Measurements from ENCODE around the gene KIF6. TPM values are rescaled to one million over a fixed set of nuclear protein-coding genes. Genes with fewer than 3 reads are reported as not detected.

KIF6 gene
- total and polyA plus RNA-seq, 2 of the 8 experiments (the other 6 are each of a cell fraction or from before 2014, with no cell fraction given): 0.53 to 0.65 TPM

DNA sequence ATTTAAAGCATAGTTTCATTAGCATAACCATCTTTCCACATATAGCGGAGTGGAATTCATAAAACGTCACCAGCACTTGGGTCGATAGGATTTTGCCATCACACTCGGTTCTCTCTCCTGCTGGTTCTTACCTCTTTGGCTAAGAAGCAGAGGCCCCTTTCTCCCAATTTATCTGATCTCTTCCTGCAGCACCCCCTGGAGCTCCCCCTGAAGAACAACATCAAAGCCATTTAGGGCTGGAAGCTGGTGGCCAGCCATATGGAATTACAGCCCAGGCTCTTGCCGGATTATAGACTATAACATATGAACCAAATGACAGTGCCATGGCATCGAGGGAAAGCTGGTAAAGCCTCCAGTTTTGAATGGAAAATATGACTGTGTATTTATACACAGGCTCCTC, 6.4 kb upstream of the KIF6 start (continued):
- TF ChIP-seq, protein P1, sequence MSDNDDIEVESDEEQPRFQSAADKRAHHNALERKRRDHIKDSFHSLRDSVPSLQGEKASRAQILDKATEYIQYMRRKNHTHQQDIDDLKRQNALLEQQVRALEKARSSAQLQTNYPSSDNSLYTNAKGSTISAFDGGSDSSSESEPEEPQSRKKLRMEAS (IDR thresholded peaks at IDR 0.05): no peak
- TF ChIP-seq EP300 (IDR thresholded peaks at IDR 0.05; ENCODE audit: borderline replicate concordance in 1 of 2, low read depth in 2 of 2, low read length in 2 of 2) (no peak), CHD1 (IDR thresholded peaks at IDR 0.05; ENCODE audit: low read depth, low read length) (no peak), POU5F1 (IDR thresholded peaks at IDR 0.05; ENCODE audit: low read depth, low read length) (no peak)

All from H1 (cell line).